Measurements from ENCODE around the gene FRAS1. TPM values are rescaled to one million over a fixed set of nuclear protein-coding genes. Genes with fewer than 3 reads are reported as not detected.

FRAS1 gene
- total and polyA plus RNA-seq, 9 of the 15 experiments (the other 6 are each of a cell fraction or from before 2014, with no cell fraction given), result under 0.01 to 0.11 (median 0.04) TPM; not detected in 2

DNA sequence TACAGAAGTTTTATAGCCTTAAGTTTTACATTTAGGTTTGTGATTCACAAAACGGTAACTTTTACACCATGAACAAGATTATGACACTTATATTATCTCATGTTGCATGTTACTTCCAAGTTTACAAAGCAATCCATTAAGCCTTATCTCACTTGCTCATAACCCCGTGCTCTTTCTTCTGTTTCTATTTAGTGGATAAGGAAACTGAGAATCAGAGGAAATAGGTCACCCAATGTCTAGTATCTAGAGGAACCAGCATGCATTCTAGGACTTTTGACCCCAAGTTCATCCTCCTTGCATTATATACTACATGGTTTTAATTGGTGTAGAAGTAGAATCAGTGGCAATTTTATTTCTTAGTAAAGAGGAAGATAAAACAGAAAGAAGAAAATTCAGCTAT is 427.5 kb downstream of the FRAS1 start (continued):
- TF ChIP-seq NCOA2 (IDR thresholded peaks at IDR 0.05; ENCODE audit: partially characterized antibody in 2 of 2) (peak; percentile 56 to 68), CBFA2T3 (IDR thresholded peaks at IDR 0.05) (peak; percentile 98), FOXA1 (IDR thresholded peaks at IDR 0.05; ENCODE audit: borderline replicate concordance) (peak; percentile 87), FOXA3 (CRISPR knock-in tag; conservative IDR thresholded peaks at IDR 0.05 in 1 of 2, IDR thresholded peaks at IDR 0.05 in 1 of 2) (peak; percentile 74 to 98; a peak in 3 of 4 replicates), KHSRP (IDR thresholded peaks at IDR 0.05) (peak; percentile 81), MTA2 (IDR thresholded peaks at IDR 0.05; ENCODE audit: low read depth) (peak; percentile 97), RBFOX2 (IDR thresholded peaks at IDR 0.05; ENCODE audit: low read depth, low read length) (no peak), NCOA1 (IDR thresholded peaks at IDR 0.05; ENCODE audit: low read depth) (peak; percentile 77), HDAC1 (IDR thresholded peaks at IDR 0.05) (peak; percentile 50 to 83; a peak in 2 of 4 replicates), TEAD1 (CRISPR knock-in tag; IDR thresholded peaks at IDR 0.05) (0 out of 4 replicates have a peak, but pooled peaks of 1 of the 2 experiments have one; percentile 54), RBM39 (optimal IDR thresholded peaks at IDR 0.05; ENCODE audit: low read depth, low read length) (no peak), ZNF699 (CRISPR knock-in tag; IDR thresholded peaks at IDR 0.05; ENCODE audit: insufficient replicate concordance) (no peak), ZNF146 (CRISPR knock-in tag; IDR thresholded peaks at IDR 0.05; ENCODE audit: unreplicated experiment) (no peak), ZNF224 (CRISPR knock-in tag; IDR thresholded peaks at IDR 0.05) (no peak), ELF4 (CRISPR knock-in tag; IDR thresholded peaks at IDR 0.05) (0 out of 2 replicates have a peak, but pooled peaks have one; percentile 14), POLR2AphosphoS5 (IDR thresholded peaks at IDR 0.05; ENCODE audit: control insufficient read depth, insufficient read depth, low read depth, low read length) (peak; percentile 83), MTA1 (IDR thresholded peaks at IDR 0.05; ENCODE audit: borderline replicate concordance) (peak; percentile 51; the same call in 1 of the 2 replicates), TBL1XR1 (IDR thresholded peaks at IDR 0.05; ENCODE audit: low read length in 2 of 2) (peak in 1 of 2 experiments; percentile 89; a peak in 2 of 4 replicates), KDM4B (IDR thresholded peaks at IDR 0.05; ENCODE audit: borderline replicate concordance in 2 of 2, low read depth in 1 of 2) (no peak), MYC (IDR thresholded peaks at IDR 0.05; ENCODE audit: low read depth, low read length) (0 out of 2 replicates have a peak, but pooled peaks have one; percentile 38), MYC (CRISPR knock-in tag; IDR thresholded peaks at IDR 0.05; ENCODE audit: borderline replicate concordance, low read depth) (no peak), GATAD2B (IDR thresholded peaks at IDR 0.05; ENCODE audit: borderline replicate concordance) (no peak), ZFPM2 (CRISPR knock-in tag; IDR thresholded peaks at IDR 0.05) (no peak)
- TF ChIP-seq, protein P1, sequence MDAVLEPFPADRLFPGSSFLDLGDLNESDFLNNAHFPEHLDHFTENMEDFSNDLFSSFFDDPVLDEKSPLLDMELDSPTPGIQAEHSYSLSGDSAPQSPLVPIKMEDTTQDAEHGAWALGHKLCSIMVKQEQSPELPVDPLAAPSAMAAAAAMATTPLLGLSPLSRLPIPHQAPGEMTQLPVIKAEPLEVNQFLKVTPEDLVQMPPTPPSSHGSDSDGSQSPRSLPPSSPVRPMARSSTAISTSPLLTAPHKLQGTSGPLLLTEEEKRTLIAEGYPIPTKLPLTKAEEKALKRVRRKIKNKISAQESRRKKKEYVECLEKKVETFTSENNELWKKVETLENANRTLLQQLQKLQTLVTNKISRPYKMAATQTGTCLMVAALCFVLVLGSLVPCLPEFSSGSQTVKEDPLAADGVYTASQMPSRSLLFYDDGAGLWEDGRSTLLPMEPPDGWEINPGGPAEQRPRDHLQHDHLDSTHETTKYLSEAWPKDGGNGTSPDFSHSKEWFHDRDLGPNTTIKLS (IDR thresholded peaks at IDR 0.05; ENCODE audit: borderline replicate concordance, low read depth), result no peak
- TF ChIP-seq, protein P2, sequence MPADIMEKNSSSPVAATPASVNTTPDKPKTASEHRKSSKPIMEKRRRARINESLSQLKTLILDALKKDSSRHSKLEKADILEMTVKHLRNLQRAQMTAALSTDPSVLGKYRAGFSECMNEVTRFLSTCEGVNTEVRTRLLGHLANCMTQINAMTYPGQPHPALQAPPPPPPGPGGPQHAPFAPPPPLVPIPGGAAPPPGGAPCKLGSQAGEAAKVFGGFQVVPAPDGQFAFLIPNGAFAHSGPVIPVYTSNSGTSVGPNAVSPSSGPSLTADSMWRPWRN (IDR thresholded peaks at IDR 0.05; ENCODE audit: low read depth), result peak; percentile 87
- TF ChIP-seq, protein P3, sequence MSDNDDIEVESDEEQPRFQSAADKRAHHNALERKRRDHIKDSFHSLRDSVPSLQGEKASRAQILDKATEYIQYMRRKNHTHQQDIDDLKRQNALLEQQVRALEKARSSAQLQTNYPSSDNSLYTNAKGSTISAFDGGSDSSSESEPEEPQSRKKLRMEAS (CRISPR knock-in tag; IDR thresholded peaks at IDR 0.05), result no peak
- TF ChIP-seq, protein P4, sequence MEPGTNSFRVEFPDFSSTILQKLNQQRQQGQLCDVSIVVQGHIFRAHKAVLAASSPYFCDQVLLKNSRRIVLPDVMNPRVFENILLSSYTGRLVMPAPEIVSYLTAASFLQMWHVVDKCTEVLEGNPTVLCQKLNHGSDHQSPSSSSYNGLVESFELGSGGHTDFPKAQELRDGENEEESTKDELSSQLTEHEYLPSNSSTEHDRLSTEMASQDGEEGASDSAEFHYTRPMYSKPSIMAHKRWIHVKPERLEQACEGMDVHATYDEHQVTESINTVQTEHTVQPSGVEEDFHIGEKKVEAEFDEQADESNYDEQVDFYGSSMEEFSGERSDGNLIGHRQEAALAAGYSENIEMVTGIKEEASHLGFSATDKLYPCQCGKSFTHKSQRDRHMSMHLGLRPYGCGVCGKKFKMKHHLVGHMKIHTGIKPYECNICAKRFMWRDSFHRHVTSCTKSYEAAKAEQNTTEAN (CRISPR knock-in tag; IDR thresholded peaks at IDR 0.05), result no peak
